Epithelial cell of proximal tubule (primary cell): ENCODE data around the gene SLC39A11. TPM values are rescaled to one million over a fixed set of nuclear protein-coding genes. Genes with fewer than 3 reads are reported as not detected.
"Not testable (repeated sequence)": the region's sequence is repeated elsewhere in the genome, so short reads cannot be mapped to it uniquely, and the experiment has no call there.

Experiments used
- DNase-seq: peaks from one replicate; pipeline ENCODE4 v3.0.0-alpha.2; 2011; ENCODE audit warnings: low read depth
- H3K4me3 ChIP-seq: 2 replicates; pipeline ENCODE4 v1.5.1; 2011; ENCODE audit warnings: low read depth, mild to moderate bottlenecking, low read length
- CTCF ChIP-seq: conservative IDR thresholded peaks from 2 replicates; pipeline ENCODE4 v1.5.1; 2012; ENCODE audit warnings: low read depth, mild to moderate bottlenecking, low read length
- total RNA-seq: library from RNA; depleted of rRNA; stranded (reverse); fragments of >200 nt; gene quantifications from 2 replicates; pipeline ENCODE4 v1.2.3, GENCODE V29; 2015

The SLC39A11 gene
- total RNA-seq, 1 donor from 2014 or later = 12.6 TPM

- DNase-seq = no peak
- no peak overlapping the region for H3K4me3 ChIP-seq
- no peak for TF ChIP-seq CTCF
Measured at GRCh38 chr17:72713701-72714100, 378.8 kb downstream of the SLC39A11 start.

GRCh38 chr17:72711521-72712310, 380.8 kb downstream of the SLC39A11 start:
- H3K4me3 ChIP-seq = no peak overlapping the region
- TF ChIP-seq CTCF = no peak
- no peak for DNase-seq

GRCh38 chr17:72710834-72711233, 381.7 kb downstream of the SLC39A11 start:
- H3K4me3 ChIP-seq = no peak overlapping the region
- DNase-seq = no peak
- no peak for TF ChIP-seq CTCF

GRCh38 chr17:72710202-72710601, 382.3 kb downstream of the SLC39A11 start:
- no peak overlapping the region for H3K4me3 ChIP-seq
- DNase-seq = no peak
- no peak for TF ChIP-seq CTCF

DNA sequence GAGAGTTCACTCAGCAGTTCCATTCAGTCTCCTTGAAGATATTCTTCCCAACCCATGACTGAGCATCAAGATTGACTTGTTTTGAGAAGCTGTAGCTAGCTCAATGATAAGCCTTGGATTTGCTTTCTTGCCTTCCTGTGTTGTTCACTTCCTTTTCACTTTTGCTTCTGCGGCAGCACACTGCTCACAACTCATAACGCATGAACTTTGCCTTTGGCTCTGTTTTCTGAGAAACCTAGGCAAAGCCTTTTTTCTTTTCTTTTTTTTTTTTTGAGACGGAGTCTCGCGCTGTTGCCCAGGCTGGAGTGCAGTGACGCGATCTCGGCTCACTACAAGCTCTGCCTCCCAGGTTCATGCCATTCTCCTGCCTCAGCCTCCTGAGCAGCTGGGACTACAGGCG, 383.8 kb downstream of the SLC39A11 start:
- DNase-seq, H3K4me3 ChIP-seq: not testable (repeated sequence)

DNA sequence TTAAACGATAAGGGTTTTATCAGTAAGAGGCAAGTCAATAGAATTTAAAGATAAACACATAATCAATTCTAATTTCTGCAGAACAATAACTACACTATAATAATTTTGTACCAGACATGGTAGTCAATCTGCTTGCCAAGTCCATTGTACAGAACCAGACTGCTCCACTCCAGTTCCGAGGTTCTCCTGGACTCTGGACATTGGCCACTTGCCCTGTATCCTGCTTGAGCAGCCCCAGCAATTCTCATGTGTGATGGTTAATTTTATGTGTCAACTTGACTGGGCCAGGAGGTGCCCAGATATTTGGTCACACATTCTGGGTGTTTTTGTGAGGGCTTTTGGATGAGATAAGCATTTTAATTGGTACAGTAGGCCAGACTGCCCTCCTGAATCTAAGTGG, 384.6 kb downstream of the SLC39A11 start:
- TF ChIP-seq CTCF = no peak
- no peak for DNase-seq
- no peak overlapping the region for H3K4me3 ChIP-seq

- no peak overlapping the region for H3K4me3 ChIP-seq
- no peak for DNase-seq
- TF ChIP-seq CTCF = no peak
Measured at GRCh38 chr17:72706396-72706981, 386.0 kb downstream of the SLC39A11 start.
